Measurements from ENCODE around the gene SRGAP2B. TPM values are rescaled to one million over a fixed set of nuclear protein-coding genes. Genes with fewer than 3 reads are reported as not detected.
"Not testable (repeated sequence)": the region's sequence is repeated elsewhere in the genome, so short reads cannot be mapped to it uniquely, and the experiment has no call there.

SRGAP2B gene
- total and polyA plus RNA-seq, 2 donors (not counting 3 experiments of a cell fraction or from before 2014, with no cell fraction given): 13.4 to 75.2 TPM

- H3K27ac ChIP-seq (ENCODE audit: insufficient read depth, low read depth, low read length); FAIRE-seq; H3K79me2 ChIP-seq (ENCODE audit: control insufficient read depth, insufficient read depth, low read length); H3K4me1 ChIP-seq (ENCODE audit: control insufficient read depth, extremely low read depth, insufficient read depth, low read length); H4K20me1 ChIP-seq (replicated peaks; ENCODE audit: control insufficient read depth, extremely low read depth, insufficient read depth, low read length); dilution Hi-C loops (cut with MboI; ENCODE audit: extremely low pct_ligation_motif_present, low sequenced_read_pairs); H3K27me3 ChIP-seq (ENCODE audit: control insufficient read depth in 2 of 2, insufficient read depth in 2 of 2, low read length in 2 of 2); H3K9ac ChIP-seq (replicated peaks; ENCODE audit: extremely low read depth, insufficient read depth, low read length); CTCF ChIA-PET; POLR2A ChIA-PET; H2AFZ ChIP-seq (ENCODE audit: low read depth, low read length); H3K36me3 ChIP-seq (ENCODE audit: control insufficient read depth in 2 of 2, extremely low read depth in 1 of 2, insufficient read depth in 2 of 2, low read length in 2 of 2); intact Hi-C loops (cut with micrococcal nuclease); BruUV-seq (replicated peaks); H3K9me1 ChIP-seq (replicated peaks; ENCODE audit: control insufficient read depth, extremely low read depth, insufficient read depth, low read length); H3K4me2 ChIP-seq (ENCODE audit: insufficient read depth, low read length); H3K4me3 ChIP-seq (replicated peaks in 1 of 3; ENCODE audit: insufficient read depth in 1 of 3, low read depth in 1 of 3, low read length in 3 of 3); DNase-seq (ENCODE audit: low read depth, low spot score); H3K9me3 ChIP-seq (replicated peaks; ENCODE audit: control insufficient read depth, insufficient read depth, low read length): not testable (repeated sequence)
Observed at GRCh38 chr1:144940054-144940453, 155.1 kb downstream of the SRGAP2B start.

GRCh38 chr1:144938627-144939026 lies 156.5 kb downstream of the SRGAP2B start:
- DNase-seq (ENCODE audit: low read depth, low spot score); H2AFZ ChIP-seq (ENCODE audit: low read depth, low read length); H3K9me3 ChIP-seq (replicated peaks; ENCODE audit: control insufficient read depth, insufficient read depth, low read length); H4K20me1 ChIP-seq (replicated peaks; ENCODE audit: control insufficient read depth, extremely low read depth, insufficient read depth, low read length); H3K4me1 ChIP-seq (ENCODE audit: control insufficient read depth, extremely low read depth, insufficient read depth, low read length); H3K36me3 ChIP-seq (ENCODE audit: control insufficient read depth in 2 of 2, extremely low read depth in 1 of 2, insufficient read depth in 2 of 2, low read length in 2 of 2); H3K79me2 ChIP-seq (ENCODE audit: control insufficient read depth, insufficient read depth, low read length); BruUV-seq (replicated peaks); intact Hi-C loops (cut with micrococcal nuclease); H3K27ac ChIP-seq (ENCODE audit: insufficient read depth, low read depth, low read length); H3K4me3 ChIP-seq (replicated peaks in 1 of 3; ENCODE audit: insufficient read depth in 1 of 3, low read depth in 1 of 3, low read length in 3 of 3); POLR2A ChIA-PET; H3K4me2 ChIP-seq (ENCODE audit: insufficient read depth, low read length); CTCF ChIA-PET; H3K9me1 ChIP-seq (replicated peaks; ENCODE audit: control insufficient read depth, extremely low read depth, insufficient read depth, low read length); dilution Hi-C loops (cut with MboI; ENCODE audit: extremely low pct_ligation_motif_present, low sequenced_read_pairs); H3K27me3 ChIP-seq (ENCODE audit: control insufficient read depth in 2 of 2, insufficient read depth in 2 of 2, low read length in 2 of 2); H3K9ac ChIP-seq (replicated peaks; ENCODE audit: extremely low read depth, insufficient read depth, low read length): not testable (repeated sequence)
- peak; percentile 15 for FAIRE-seq

- H3K9me1 ChIP-seq (replicated peaks; ENCODE audit: control insufficient read depth, extremely low read depth, insufficient read depth, low read length); H3K9me3 ChIP-seq (replicated peaks; ENCODE audit: control insufficient read depth, insufficient read depth, low read length); H3K27ac ChIP-seq (ENCODE audit: insufficient read depth, low read depth, low read length); dilution Hi-C loops (cut with MboI; ENCODE audit: extremely low pct_ligation_motif_present, low sequenced_read_pairs); intact Hi-C loops (cut with micrococcal nuclease); H3K27me3 ChIP-seq (ENCODE audit: control insufficient read depth in 2 of 2, insufficient read depth in 2 of 2, low read length in 2 of 2); H4K20me1 ChIP-seq (replicated peaks; ENCODE audit: control insufficient read depth, extremely low read depth, insufficient read depth, low read length); H2AFZ ChIP-seq (ENCODE audit: low read depth, low read length); POLR2A ChIA-PET; H3K4me1 ChIP-seq (ENCODE audit: control insufficient read depth, extremely low read depth, insufficient read depth, low read length); H3K36me3 ChIP-seq (ENCODE audit: control insufficient read depth in 2 of 2, extremely low read depth in 1 of 2, insufficient read depth in 2 of 2, low read length in 2 of 2); BruUV-seq (replicated peaks); H3K4me3 ChIP-seq (replicated peaks in 1 of 3; ENCODE audit: insufficient read depth in 1 of 3, low read depth in 1 of 3, low read length in 3 of 3); CTCF ChIA-PET; DNase-seq (ENCODE audit: low read depth, low spot score); H3K79me2 ChIP-seq (ENCODE audit: control insufficient read depth, insufficient read depth, low read length); H3K9ac ChIP-seq (replicated peaks; ENCODE audit: extremely low read depth, insufficient read depth, low read length); H3K4me2 ChIP-seq (ENCODE audit: insufficient read depth, low read length): not testable (repeated sequence)
- peak; percentile 50 for FAIRE-seq
Observed at GRCh38 chr1:144936186-144936732, 158.9 kb downstream of the SRGAP2B start.

- H3K4me2 ChIP-seq (ENCODE audit: insufficient read depth, low read length); FAIRE-seq; H3K27me3 ChIP-seq (ENCODE audit: control insufficient read depth in 2 of 2, insufficient read depth in 2 of 2, low read length in 2 of 2); DNase-seq (ENCODE audit: low read depth, low spot score); BruUV-seq (replicated peaks); H3K27ac ChIP-seq (ENCODE audit: insufficient read depth, low read depth, low read length); H3K79me2 ChIP-seq (ENCODE audit: control insufficient read depth, insufficient read depth, low read length); H3K4me1 ChIP-seq (ENCODE audit: control insufficient read depth, extremely low read depth, insufficient read depth, low read length); H3K9me3 ChIP-seq (replicated peaks; ENCODE audit: control insufficient read depth, insufficient read depth, low read length); POLR2A ChIA-PET; dilution Hi-C loops (cut with MboI; ENCODE audit: extremely low pct_ligation_motif_present, low sequenced_read_pairs); intact Hi-C loops (cut with micrococcal nuclease); CTCF ChIA-PET; H3K9me1 ChIP-seq (replicated peaks; ENCODE audit: control insufficient read depth, extremely low read depth, insufficient read depth, low read length); H2AFZ ChIP-seq (ENCODE audit: low read depth, low read length); H3K9ac ChIP-seq (replicated peaks; ENCODE audit: extremely low read depth, insufficient read depth, low read length); H3K4me3 ChIP-seq (replicated peaks in 1 of 3; ENCODE audit: insufficient read depth in 1 of 3, low read depth in 1 of 3, low read length in 3 of 3); H4K20me1 ChIP-seq (replicated peaks; ENCODE audit: control insufficient read depth, extremely low read depth, insufficient read depth, low read length); H3K36me3 ChIP-seq (ENCODE audit: control insufficient read depth in 2 of 2, extremely low read depth in 1 of 2, insufficient read depth in 2 of 2, low read length in 2 of 2): not testable (repeated sequence)
Observed at GRCh38 chr1:144935310-144935709, 159.8 kb downstream of the SRGAP2B start.

Data from endothelial cell of umbilical vein (primary cell).